DMS79 treated with DMSO at 0.1 percent for 48 hours (cell line): ENCODE measurements around the gene GNG4.
"Not testable (repeated sequence)": the region's sequence is repeated elsewhere in the genome, so short reads cannot be mapped to it uniquely, and the experiment has no call there.

ENCODE experiments used
- DNase-seq: peaks from one replicate; lab custom pipeline; 2025; lab: John Stamatoyannopoulos, UW

GNG4 gene

DNA sequence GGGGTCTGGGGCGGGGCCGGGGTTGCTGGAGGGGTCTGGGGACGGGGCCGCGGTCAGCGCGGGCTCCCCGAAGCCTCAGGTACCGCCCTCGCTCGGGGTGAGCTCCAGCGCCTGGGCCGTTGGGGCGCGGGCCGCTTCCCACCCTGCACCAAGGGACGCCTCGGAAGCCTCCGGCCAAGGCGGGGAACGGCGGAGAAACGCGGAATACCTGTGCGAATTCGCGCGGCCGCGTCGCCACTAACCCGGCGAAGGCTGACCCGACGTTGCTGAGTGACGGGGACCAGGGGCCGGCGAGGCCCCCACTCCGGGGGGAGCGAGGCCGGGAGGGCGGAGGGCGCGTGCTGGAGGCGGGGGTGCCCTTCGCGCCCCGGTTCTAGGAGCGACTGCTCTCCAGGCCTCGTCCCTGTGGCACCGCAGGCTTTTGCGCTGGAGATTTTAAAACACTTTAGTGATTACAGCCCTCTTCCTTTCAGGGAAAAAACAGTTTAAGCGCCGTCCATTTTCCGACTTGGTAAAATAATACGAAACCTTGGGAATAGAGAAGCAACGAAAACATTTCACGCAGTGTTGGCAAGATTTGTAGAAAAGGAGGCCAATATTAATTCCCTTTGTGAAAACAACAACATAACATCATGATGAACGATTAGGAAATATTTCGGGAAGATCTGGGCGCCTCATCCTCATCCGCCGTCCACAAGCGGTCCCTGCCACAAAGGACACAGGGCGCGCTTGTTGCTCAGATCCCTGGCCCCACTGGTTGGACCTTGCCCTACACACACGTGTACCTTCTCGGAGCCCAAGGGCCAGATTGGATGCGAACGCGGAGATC is 971 bp upstream of the GNG4 start:
- peak; percentile 46 for DNase-seq

DNA sequence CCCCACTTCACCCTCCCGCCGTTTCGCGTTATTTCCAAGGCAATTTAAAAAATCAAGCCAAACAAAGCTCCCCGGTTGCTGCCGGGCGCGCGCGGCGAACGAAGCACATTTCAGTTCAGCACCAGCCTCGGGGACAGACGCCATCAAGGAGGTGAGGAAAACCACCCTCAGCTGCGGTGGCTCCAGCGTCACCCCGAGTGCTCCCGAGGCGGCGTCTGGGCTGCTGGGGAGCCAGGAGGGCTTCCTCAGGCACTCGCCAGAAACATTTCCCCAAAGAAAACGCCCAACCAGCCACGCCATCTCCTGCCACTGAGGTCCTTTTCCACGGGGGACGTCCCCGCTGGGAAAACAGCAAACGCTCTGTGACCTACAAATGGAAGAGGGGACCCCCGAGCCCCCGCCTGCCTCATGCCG is 623 bp downstream of the GNG4 start:
- DNase-seq: peak; percentile 43

DNA sequence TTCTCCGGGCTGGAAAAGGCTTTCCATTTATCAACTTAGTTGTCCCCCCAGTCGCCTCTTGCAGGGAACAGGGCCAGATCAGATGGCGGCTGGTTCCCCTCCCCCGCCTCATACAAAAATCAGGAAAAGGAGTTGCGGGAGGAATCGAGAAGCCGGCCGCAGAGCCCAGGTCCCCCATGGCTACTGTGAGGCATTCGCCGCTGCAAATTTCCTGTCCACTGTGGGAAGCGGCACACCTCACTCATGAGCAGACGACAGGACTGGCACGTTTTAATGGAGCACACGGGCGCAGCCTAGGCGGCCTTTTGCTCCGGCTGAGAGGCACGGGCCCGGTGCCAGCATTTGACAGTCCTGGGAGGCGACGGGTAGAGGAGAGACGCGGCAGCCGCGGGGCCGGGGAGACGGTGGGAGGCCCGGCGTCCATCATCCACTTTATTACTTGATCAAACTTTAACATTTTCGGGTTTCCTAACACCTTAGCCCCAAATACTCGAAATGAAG is 1.1 kb downstream of the GNG4 start:
- peak; percentile 82 for DNase-seq

DNA sequence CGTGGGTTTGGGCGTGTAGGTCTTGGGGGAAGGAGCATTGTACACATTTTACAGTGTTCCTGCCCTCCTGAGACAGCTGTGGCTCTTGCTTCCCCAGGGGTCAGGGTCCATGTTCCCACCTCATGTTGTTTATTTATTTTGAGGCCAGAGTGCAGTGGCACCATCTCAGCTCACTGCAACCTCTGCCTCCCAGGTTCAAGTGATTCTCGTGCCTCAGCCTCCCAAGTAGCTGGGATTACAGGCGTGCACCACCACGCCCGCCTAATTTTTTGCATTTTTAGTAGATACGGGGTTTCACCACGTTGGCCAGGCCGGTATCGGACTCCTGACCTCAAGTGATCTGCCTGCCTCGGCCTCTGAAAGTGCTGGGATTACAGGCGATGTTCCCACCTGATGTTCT is 2.0 kb downstream of the GNG4 start:
- not testable (repeated sequence) for DNase-seq

DNA sequence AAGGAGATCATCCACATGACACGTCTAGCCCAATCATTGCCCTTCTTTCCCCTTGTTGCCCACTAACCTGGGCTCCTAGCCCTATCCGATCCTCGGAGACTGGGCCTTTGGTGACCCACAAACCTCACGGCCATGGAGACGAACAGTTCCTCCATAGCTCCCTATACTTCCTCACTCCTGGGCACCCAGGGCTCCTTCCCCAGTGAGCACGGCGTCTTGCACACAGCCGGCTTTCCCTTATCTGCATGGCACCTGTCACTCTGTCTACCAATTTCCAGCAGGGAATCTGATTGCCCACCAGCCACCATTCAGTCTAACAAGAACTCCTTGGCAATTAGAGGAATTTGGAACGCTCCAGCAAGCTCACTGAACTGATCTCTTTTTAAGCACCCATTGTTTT is 3.1 kb downstream of the GNG4 start:
- no peak for DNase-seq

DNA sequence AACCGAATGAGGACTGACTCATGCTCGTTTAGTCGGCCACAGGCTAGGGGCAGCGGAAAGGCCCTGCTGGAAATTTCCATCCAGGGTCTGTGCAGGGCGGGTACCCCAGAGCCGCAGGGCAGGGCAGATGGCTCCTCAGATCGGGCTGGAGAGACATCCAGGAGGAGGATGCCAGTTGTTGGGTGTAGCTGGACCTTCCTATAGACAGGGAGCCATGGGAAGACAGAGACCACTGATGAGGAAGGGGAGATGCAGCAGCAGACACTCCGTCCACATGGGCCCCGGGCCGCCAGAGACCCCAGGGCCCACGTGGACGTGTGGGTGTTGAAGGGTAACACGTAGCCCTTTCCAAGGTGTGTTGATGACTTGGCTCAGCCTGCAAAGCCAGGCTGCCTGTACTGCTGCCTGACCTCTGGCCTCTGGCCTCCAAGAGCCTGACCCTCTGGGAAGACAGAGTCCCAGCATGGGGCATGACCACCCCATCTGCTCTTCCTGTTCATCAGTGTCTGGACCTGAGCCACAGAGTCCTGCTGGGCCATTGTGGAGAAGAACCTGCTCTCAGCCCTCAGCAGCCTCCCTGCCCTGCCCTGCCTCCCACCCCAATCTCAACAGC is 4.8 kb downstream of the GNG4 start:
- no peak for DNase-seq

DNA sequence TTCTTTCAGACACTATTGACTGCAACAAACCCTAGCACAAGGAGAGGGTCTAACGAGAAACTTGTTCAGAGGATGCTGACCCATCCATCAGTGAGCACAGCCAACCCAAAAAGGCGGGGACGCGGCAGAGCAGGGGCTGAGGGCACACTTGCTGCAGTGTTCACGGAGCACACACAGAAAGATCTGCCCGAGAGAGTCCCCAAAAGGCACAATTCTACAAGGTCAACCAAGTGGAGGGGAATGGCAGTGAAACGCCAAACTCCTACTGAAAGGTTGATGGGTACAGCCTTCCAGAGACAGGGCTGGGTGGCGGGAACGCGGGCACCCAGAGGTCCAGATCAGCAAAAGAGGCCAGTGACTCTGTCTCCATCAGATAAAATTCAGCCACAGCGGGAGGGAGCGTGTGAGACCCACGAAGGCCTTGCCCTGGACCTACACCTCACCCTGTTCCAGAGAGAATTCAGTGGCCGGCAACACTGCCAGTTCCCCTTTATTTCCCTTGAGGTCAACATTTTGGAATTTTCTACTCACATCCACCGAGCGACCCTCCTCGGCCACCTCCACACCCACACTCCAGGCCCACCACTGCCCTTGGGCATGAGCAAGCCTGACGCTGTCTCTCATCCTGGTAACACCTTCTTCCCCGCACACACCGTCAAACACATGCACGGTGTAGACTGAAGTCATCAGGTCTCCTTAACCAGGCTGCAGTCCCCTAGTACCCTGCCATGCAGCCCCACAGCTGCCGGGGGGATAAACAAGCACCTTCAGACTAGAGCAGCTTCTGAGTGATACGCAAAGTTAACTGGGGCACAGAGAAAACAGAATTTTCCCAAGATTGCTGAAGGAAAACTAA is 5.5 kb downstream of the GNG4 start:
- DNase-seq: no peak

DNA sequence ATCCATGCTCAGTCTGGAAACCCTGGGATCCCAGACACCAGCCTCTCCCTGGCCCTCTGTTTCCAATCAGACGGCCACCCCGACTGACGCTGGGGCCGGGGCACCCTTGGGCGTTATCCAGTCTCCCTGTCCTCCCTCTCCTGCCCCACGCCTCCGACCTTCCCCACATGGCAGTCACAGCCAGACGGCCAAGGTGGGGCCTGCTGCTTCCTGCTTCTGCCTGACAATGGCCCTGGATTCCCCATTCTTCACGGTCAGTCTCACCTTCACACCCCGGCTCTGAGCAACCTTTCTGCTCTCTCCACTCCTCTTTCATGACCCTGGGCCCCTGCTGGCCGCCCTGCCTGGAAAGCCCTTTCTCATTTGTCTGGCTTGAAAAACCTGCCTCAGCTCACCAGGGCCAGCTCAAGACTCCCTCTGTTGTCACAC is 6.6 kb downstream of the GNG4 start:
- DNase-seq: peak; percentile 13

DNA sequence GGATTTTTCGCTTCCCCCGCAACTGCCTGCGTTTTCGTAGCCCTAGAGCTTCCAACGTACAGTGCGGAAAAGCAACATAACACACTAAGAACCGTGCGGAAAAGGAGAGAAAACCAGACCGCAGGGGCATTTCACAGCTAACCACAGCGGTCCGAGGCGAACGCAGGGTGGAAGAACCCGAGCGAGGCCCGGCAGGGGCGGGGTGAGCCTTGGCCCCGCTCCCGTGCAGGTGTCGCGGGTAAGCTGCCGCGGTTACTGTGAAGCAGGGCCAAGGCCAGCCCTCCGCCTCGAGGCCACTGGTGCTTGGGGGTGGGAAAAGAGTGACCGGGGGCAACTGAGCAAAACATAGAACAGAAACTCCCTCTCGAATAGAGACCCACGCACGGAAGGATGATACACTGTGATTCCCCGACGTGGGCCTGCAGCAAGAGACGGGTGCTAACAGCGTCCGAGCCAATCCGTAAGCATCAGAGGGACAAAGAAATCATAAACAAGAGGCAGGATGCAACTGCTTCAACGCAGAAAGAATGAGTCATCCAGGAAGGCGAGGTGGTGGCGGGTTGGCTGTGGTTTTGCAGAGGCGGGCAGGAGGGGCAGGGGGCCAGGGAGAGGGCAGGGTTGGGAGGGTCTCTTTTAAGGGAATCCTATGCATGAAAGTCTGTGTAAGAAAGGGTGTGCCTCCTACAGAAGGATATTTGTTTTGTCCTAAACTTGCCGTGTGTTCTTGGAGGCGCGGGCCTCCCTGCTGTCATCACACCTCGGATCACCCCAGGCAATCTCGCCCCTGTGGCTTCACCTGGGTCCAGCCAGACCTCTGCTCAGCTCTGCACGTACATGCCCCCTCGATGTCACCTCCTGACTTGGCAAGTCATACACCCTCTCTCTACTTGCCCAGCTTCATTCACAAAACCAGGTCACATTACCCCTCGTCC is 7.3 kb downstream of the GNG4 start:
- DNase-seq: peak; percentile 82

DNA sequence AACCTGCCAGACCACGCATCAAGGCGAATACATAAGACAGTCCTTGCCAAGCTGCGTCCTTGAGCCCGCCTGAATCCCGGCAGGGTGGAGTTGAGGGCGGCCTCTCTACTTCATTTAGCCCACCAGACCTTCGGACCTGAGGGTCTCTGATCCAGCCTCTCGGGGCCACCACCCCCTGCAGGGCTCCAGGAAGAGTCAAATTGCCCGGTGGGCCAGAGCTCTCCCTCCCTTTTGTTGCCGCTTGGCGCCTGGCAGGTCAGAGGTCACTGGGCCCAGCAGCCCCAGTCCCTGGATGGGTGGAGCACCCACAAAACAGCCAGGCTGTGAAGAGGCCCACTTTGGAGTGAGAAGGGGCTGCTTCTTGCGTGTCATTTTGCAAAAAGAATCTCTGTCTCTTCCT is 9.0 kb downstream of the GNG4 start:
- DNase-seq: no peak

DNA sequence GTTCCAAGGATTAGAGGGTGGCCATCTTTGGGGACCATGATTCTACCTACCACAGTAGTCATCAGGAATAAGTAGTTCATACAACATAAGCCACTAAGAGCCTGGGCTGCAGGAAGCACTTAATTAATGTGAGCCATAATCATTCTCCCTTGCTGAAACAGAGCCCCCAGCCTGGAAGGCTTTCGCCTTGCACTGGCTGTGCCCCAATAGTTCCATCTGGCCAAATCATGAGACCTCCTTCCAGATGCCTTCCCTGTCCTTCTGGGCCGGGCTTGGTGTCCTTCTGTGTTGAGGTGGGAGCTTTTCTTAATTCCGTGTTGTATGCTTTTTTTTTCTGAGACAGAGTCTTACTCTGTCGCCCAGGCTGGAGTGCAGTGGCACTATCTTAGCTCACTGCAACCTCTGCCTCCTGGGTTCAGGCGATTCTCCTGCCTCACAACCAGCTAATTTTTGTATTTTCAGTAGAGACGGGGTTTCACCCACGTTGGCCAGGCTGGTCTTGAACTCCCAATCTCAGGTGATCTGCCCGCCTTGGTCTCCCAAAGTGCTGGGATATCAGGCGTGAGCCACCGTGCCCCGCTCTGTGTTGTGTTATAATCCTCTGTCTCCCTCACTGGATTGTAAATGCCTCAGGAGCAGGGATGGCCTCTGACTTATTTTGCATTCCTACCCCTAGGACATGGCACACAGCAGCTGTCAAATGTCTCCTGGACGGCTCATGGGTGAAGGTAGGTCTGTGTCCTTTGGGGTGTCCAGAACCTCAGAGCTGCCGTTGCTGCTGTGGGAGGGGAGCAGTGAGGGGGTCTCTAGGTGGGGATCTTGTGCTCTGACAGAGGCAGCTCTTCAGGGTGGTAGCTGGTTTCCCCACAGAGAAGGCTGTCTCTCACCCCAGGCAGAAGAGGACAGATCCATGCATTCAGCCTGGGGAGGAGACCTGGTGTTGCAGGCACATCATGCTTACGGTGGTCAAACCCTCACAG is 10.1 kb downstream of the GNG4 start:
- DNase-seq: no peak

DNA sequence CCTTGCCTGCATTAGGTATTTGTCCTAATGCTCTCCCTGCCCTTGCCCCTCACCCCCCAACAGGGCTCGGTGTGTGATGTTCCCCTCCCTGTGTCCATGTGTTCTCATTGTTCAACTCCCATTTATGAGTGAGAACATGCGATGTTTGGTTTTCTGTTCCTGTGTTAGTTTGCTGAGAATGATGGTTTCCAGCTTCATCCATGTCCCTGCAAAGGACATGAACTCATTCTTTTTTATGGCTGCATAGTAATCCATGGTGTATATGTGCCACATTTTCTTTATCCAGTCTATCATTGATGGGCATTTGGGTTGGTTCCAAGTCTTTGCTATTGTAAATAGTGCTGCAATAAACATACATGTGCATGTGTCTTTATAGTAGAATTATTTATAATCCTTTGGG is 11.0 kb downstream of the GNG4 start:
- DNase-seq: not testable (repeated sequence)

DNA sequence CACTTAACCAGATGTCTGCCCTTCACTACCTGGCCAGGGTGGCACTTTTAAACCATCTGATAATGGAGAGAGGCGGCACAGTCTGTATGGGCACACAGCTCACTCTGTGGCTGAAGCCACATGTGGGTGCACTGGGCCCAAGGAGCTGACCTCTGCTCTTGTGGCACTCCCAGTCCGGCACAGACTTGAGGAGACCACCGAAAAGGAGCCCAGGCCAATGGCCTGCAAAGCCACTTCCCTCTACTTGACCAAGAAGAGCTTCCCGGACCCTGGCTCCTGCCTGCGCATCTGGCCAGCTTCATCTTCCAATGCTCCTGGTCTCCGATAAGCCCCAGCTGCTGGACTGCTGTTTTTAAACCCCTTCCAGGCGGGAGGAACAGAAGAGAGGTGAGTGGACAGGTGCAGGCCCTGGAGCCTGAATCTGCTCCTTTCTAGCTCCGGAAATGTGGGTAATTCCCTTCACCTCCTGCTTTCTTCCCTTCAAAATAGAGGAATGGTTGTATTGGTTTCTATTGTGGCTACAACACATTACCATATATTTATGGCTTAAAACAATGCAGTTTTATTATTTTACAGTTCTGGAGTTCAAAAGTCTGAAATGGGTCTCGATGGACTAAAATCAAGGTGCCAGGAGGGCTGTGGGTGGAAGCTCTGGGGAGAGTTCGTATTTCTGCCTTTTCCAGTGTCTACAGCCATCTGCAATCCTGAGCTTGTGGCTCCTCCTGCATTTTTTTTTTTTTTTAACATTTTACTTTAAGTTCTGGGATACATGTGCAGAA is 11.6 kb downstream of the GNG4 start:
- no peak for DNase-seq

DNA sequence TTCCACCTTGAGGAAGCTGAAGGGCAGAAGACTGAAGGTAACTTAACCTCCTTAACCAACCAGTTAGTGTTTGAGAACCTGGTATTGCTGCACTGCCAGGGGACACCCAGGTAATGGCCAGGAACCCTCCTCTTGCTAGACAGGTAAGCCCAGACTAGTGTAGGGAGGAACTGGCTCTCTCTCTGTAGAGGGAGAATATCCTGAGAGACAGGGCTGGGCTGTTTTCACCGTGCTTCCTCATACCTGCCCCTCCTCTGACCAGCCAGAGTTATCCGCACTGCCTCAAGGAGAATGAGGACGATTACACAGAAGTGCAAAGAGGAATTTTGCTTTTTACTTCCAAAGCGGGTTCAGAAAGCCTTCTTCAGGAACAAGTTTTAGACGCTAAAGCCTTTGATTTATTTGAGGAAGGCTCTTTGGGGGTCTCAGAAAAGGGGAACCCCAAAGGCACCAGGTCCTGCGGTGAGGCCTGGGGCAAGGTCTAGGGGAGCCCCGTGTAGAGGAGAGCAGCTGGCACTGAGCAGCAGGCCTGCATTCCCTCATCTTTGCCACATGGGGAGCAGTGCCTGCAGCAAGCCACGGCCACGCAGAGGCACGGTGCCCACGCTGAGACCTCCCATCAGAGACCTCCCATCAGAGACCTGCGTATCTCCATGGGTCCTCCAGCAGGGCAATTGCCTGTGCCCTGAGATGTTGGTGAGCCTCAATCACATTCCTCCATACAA is 13.5 kb downstream of the GNG4 start:
- DNase-seq: no peak

DNA sequence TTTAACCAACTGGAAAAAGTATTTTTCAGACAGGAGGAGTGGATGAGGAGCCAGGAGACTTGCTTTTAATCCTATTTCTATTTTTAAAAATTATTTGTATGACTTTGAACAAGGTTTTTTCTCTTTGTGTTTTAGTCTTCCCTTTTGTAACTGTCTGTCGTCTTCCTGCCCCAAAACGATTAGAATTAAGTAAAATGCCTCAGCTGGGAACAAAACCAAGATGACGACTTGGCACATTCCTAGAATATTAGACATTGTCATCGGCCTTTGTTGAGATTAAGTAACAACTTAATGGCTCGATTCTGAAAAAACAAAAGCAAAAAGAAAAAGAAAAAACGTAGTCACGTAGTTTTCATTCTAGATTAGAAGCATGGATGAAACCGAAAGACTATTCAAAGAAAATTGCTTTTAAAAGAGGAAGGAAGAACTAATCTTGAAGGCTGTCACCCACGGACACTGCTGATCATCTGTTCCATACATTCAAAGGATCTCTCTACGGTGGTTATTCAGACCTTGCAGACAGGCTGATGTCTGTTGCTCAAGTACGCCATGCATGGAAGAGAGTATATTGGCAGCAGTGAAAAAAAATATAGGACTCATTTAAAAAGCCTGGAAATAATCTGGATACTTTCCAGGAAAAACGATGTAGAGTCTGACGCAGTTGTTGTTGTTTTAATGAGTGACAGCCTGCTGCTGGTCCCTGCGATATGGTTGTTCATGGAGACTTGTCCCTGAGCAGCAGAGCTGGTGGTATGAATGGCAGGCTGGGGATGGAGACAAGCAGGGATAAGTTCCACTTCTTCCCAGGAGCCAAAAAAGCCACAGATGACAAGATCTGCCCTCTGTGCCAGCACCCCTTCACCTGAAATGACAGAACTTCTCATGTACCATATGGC is 16.8 kb downstream of the GNG4 start:
- no peak for DNase-seq

DNA sequence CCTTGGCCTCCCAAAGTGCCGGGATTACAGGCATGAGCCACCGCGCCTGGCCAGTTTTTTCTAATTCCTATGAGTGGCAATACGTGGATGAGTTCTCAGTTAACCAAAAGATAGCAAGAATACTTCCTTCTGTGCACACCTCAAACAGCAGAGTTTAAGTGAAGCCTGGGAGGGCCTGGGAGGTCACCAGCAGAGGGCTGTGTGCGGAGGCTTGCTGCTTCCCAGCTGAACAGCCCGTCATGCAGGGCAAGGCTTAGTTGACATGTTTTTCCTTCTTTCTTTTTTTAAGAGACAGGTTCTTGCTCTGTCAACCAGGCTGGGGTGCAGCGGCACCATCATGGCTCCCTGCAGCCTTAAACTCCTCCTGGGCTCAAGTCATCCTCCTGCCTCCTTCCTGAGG is 17.8 kb downstream of the GNG4 start:
- DNase-seq: no peak

DNA sequence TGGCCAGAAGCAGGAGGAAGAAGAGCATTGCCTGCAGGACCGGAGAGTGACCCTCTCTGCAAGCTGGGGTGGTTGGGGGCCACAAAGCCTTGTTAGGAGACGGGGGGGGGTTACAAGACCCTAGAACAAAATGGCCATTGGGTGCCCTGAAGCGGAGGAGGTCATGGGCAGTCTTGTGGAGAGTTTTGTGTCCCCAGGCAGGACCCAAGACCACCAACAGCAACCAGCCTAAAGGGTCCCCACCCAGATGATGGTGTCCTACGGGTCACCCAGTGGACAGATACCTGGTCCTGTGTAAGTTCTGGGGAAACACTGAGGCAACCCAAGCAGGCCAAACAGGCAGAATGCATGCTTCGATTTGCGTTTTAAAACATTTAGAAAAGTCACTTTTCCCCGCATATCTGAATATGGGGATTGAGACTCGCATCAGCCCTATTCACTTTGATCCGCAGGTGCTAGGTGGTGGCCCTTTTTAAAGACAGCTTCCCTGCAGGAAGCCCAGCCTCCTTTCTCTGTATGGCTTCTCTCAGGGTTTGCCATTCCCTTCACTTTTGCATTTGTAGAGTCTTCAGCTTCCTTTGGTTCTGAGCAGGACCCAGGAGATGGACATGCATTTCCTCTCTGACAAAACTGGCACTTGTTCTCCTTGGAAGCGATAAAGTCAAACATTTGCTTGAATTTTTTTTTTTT is 21.1 kb downstream of the GNG4 start:
- no peak for DNase-seq
